Stimulated activated CD4-positive, alpha-beta T cell treated with anti-CD3 and anti-CD28 coated beads, Interleukin-4, amount 100 ng/mL, for 48 hours (primary cell): ENCODE measurements around the gene CACNA1S.

Experiments
- DNase-seq, 2 donors: peaks; one replicate each; pipeline ENCODE4 v3.0.0-alpha.2; 2020; ENCODE audit warnings: low read depth in 2 of 2

Gene CACNA1S

GRCh38 chr1:201116091-201116490, 3.9 kb upstream of the CACNA1S start:
- no peak for DNase-seq

- DNase-seq: no peak
Measured at GRCh38 chr1:201115390-201115937, 3.2 kb upstream of the CACNA1S start.

GRCh38 chr1:201114245-201115131, 2.3 kb upstream of the CACNA1S start:
- DNase-seq: peak; percentile 68 to 72

- no peak for DNase-seq
Measured at GRCh38 chr1:201113451-201114244, 1.4 kb upstream of the CACNA1S start.

- DNase-seq: no peak
Measured at GRCh38 chr1:201112926-201113325, 700 bp upstream of the CACNA1S start.

- DNase-seq: no peak
Measured at GRCh38 chr1:201111672-201112071, 554 bp downstream of the CACNA1S start.

- no peak for DNase-seq
Measured at GRCh38 chr1:201111156-201111555, 1.1 kb downstream of the CACNA1S start.

- DNase-seq: no peak
Measured at GRCh38 chr1:201110616-201111015, 1.6 kb downstream of the CACNA1S start.

GRCh38 chr1:201110138-201110537, 2.1 kb downstream of the CACNA1S start:
- DNase-seq: no peak

- no peak for DNase-seq
Measured at GRCh38 chr1:201109651-201110050, 2.6 kb downstream of the CACNA1S start.

- DNase-seq: no peak
Measured at GRCh38 chr1:201108614-201109013, 3.6 kb downstream of the CACNA1S start.

GRCh38 chr1:201105688-201106087, 6.5 kb downstream of the CACNA1S start:
- no peak for DNase-seq

GRCh38 chr1:201104141-201104540, 8.1 kb downstream of the CACNA1S start:
- DNase-seq: no peak

GRCh38 chr1:201103666-201104065, 8.6 kb downstream of the CACNA1S start:
- no peak for DNase-seq

- DNase-seq: no peak
Measured at GRCh38 chr1:201100169-201100930, 11.9 kb downstream of the CACNA1S start.

GRCh38 chr1:201098992-201099677, 13.1 kb downstream of the CACNA1S start:
- DNase-seq: no peak

GRCh38 chr1:201096977-201097856, 15.0 kb downstream of the CACNA1S start:
- no peak for DNase-seq

- DNase-seq: no peak
Measured at GRCh38 chr1:201096041-201096461, 16.2 kb downstream of the CACNA1S start.

- no peak for DNase-seq
Measured at GRCh38 chr1:201095581-201095980, 16.6 kb downstream of the CACNA1S start.

GRCh38 chr1:201094832-201095231, 17.4 kb downstream of the CACNA1S start:
- no peak for DNase-seq
